HepG2 (cell line): ENCODE measurements around the gene IMPDH1. TPM values are rescaled to one million over a fixed set of nuclear protein-coding genes. Genes with fewer than 3 reads are reported as not detected.

ENCODE experiments used
- HOXD1 ChIP-seq: sonication (generic); formaldehyde crosslinking; IDR thresholded peaks from 2 replicates; pipeline ENCODE4 v1.5.0; 2020; ENCODE audit warnings: missing genetic modification reagents
- KLF6 ChIP-seq: IDR thresholded peaks from 2 replicates; pipeline ENCODE4 v1.8.0; 2016; ENCODE audit warnings: missing biosample characterization, missing genetic modification reagents
- LRRFIP1 ChIP-seq: sonication (generic); formaldehyde crosslinking; conservative IDR thresholded peaks from 2 replicates; pipeline ENCODE4 v1.4.0; 2020; ENCODE audit warnings: missing genetic modification reagents
- MAFF ChIP-seq: IDR thresholded peaks from 2 replicates; pipeline ENCODE4 v1.6.1; 2011; ENCODE audit warnings: low read depth, low read length, improper control_type of control experiment
- MTERF4 ChIP-seq: sonication (generic); formaldehyde crosslinking; IDR thresholded peaks from 2 replicates; pipeline ENCODE4 v1.8.0; 2023; ENCODE audit warnings: mild to moderate bottlenecking, missing genetic modification reagents
- NRL ChIP-seq: sonication (generic); formaldehyde crosslinking; IDR thresholded peaks from 2 replicates; pipeline ENCODE4 v1.5.0; 2020; ENCODE audit warnings: missing genetic modification reagents, mild to moderate bottlenecking, moderate library complexity, borderline replicate concordance
- ONECUT2 ChIP-seq: sonication (generic); formaldehyde crosslinking; IDR thresholded peaks from 2 replicates; pipeline ENCODE4 v1.4.0; 2020; ENCODE audit warnings: missing genetic modification reagents
- PAF1 ChIP-seq: IDR thresholded peaks from 2 replicates; pipeline ENCODE4 v1.6.1; 2016; ENCODE audit warnings: missing genetic modification reagents, missing compliant biosample characterization
- PRPF4 ChIP-seq: fragments of 200-400 bp; formaldehyde crosslinking; IDR thresholded peaks from 2 replicates; pipeline ENCODE4 v1.6.1; 2016; ENCODE audit warnings: low read length, low read depth; ENCODE audit not compliant: poor library complexity, severe bottlenecking
- RNF219 ChIP-seq: sonication (generic); formaldehyde crosslinking; IDR thresholded peaks from 2 replicates; pipeline ENCODE4 v1.5.0; 2020; ENCODE audit warnings: mild to moderate bottlenecking, missing genetic modification reagents
- SRF ChIP-seq: IDR thresholded peaks from 2 replicates; pipeline ENCODE4 v1.6.1; 2011; ENCODE audit warnings: mild to moderate bottlenecking, low read depth, low read length, moderate library complexity
- SSRP1 ChIP-seq: IDR thresholded peaks from 2 replicates; pipeline ENCODE4 v1.6.1; 2016; ENCODE audit warnings: control low read depth
- ZBTB38 ChIP-seq: sonication (generic); formaldehyde crosslinking; IDR thresholded peaks from 2 replicates; pipeline ENCODE4 v1.5.1; 2020; ENCODE audit warnings: mild to moderate bottlenecking, missing genetic modification reagents
- ZNF205 ChIP-seq: IDR thresholded peaks from 2 replicates; pipeline ENCODE4 v1.6.1; 2018; ENCODE audit warnings: missing biosample characterization, missing genetic modification reagents
- ZNF660 ChIP-seq: sonication (generic); formaldehyde crosslinking; IDR thresholded peaks from 2 replicates; pipeline ENCODE4 v1.5.1; 2020; ENCODE audit warnings: mild to moderate bottlenecking, low read depth, missing genetic modification reagents, borderline replicate concordance
- ZNF773 ChIP-seq: sonication (generic); formaldehyde crosslinking; IDR thresholded peaks from 2 replicates; pipeline ENCODE4 v1.4.0; 2020; ENCODE audit warnings: missing genetic modification reagents, borderline replicate concordance
- ZNF841 ChIP-seq: sonication (generic); formaldehyde crosslinking; IDR thresholded peaks from 2 replicates; pipeline ENCODE4 v1.8.1; 2023; ENCODE audit warnings: missing genetic modification reagents, borderline replicate concordance
- polyA plus RNA-seq, 8 experiments: library from polyadenylated mRNA; depleted of rRNA in 3 of 8; stranded (reverse) in 7 of 8; unstranded in 1 of 8; fragments of >200 nt; fragmentation: Illumina TruSeq in 4 of 8; extraction: Trizol in 4 of 8; gene quantifications; 2 replicates each; pipeline versions ENCODE4 v1.2.1 to v1.2.3, GENCODE V29; 2011 to 2016; ENCODE audit warnings: low read depth in 4 of 8, missing spikeins in 1 of 8, mixed read lengths in 1 of 8; ENCODE audit not compliant: insufficient read depth in 1 of 8
- total RNA-seq, 5 experiments: library from RNA; depleted of rRNA; stranded (reverse); fragments of >200 nt; fragmentation: Illumina TruSeq; extraction: Trizol; gene quantifications; 2 replicates each; pipeline ENCODE4 v1.2.3, GENCODE V29; 2016; ENCODE audit warnings: low read depth in 1 of 5
- TF ChIP-seq, protein P1 (sequence below): sonication (generic); formaldehyde crosslinking; IDR thresholded peaks from 2 replicates; pipeline ENCODE4 v1.4.0; 2020; ENCODE audit warnings: mild to moderate bottlenecking, missing genetic modification reagents
- TF ChIP-seq, protein P2 (sequence below): sonication (generic); formaldehyde crosslinking; IDR thresholded peaks from 2 replicates; pipeline ENCODE4 v1.5.0; 2020; ENCODE audit warnings: missing genetic modification reagents

The IMPDH1 gene
- total and polyA plus RNA-seq, 2 of the 13 experiments (the other 11 are each of a cell fraction or from before 2014, with no cell fraction given) = 22.8 to 34.0 TPM

GRCh38 chr7:128455543-128456254 is 45.9 kb upstream of the IMPDH1 start, which contains the start of gene HILPDA (continued):
- TF ChIP-seq RNF219 (CRISPR knock-in tag) (no peak), ZNF660 (no peak), ZNF773 (CRISPR knock-in tag) (no peak), PAF1 (CRISPR knock-in tag) (no peak), NRL (CRISPR knock-in tag) (no peak), ZNF205 (CRISPR knock-in tag) (0 out of 2 replicates have a peak, but pooled peaks have one; percentile 18), SSRP1 (no peak), MAFF (no peak), ZNF841 (CRISPR knock-in tag) (no peak), MTERF4 (peak; percentile 96; the same call in 1 of the 2 replicates), LRRFIP1 (CRISPR knock-in tag) (no peak), HOXD1 (no peak; the same call in 1 of the 2 replicates), ONECUT2 (no peak), PRPF4 (no peak), ZBTB38 (CRISPR knock-in tag) (peak; percentile 96), KLF6 (CRISPR knock-in tag) (0 out of 2 replicates have a peak, but pooled peaks have one; percentile 48), SRF (0 out of 2 replicates have a peak, but pooled peaks have one; percentile 15)
- TF ChIP-seq, protein P1, sequence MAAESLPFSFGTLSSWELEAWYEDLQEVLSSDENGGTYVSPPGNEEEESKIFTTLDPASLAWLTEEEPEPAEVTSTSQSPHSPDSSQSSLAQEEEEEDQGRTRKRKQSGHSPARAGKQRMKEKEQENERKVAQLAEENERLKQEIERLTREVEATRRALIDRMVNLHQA = no peak
- TF ChIP-seq, protein P2, sequence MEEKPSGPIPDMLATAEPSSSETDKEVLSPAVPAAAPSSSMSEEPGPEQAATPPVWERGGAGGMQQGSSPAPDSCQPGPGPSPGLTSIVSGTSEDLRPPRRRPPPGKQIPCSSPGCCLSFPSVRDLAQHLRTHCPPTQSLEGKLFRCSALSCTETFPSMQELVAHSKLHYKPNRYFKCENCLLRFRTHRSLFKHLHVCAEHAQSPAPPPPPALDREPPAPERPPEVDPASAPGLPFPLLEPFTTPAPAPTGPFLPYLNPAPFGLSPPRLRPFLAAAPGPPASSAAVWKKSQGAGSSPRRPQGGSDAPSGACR (CRISPR knock-in tag) = no peak
